HT-29 (cell line): Measurements from ENCODE around the gene CLCN7. TPM values are rescaled to one million over a fixed set of nuclear protein-coding genes. Genes with fewer than 3 reads are reported as not detected.

Source experiments
- DNase-seq: peaks from one replicate; pipeline ENCODE4 v3.0.0-alpha.2; 2015; ENCODE audit warnings: low spot score
- total RNA-seq: library from RNA; depleted of rRNA; stranded (reverse); fragments of >200 nt; shearing (Covaris generic); gene quantifications from 2 replicates; pipeline ENCODE4 v1.2.3, GENCODE V29; 2014; rRNA removed

The CLCN7 gene
- total RNA-seq = 121 and 151 TPM in 2 replicates

GRCh38 chr16:1474796-1475551, at the start of gene CLCN7:
Gene CLCN7 (minus strand): TSS chr16:1475028. CDS start chr16:1474974, 54 bp downstream.
- DNase-seq = peak; percentile 76

- DNase-seq = no peak
Measured at GRCh38 chr16:1524366-1524765, 49.5 kb upstream of the CLCN7 start.

GRCh38 chr16:1523581-1524245, 48.9 kb upstream of the CLCN7 start:
- no peak for DNase-seq

DNA sequence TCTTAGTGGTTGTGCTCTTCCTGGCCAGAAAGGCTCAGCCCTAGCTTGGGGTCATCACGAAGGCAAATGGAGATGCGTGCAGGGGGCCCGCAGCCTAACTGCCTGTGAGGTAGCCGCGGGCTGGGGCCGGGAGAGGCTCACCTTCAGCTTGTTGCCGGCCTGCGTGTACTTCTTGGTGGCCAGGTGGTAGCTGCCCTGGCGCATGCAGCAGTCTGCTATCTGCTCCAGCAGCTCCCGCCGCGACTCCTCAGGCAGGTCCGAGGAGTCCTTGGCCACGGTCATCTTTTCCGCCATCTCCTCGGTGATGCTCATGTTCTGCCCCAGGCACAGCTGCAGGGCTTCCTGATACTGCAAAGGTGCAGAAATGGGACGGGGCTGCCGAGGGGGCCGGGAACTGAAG, 45.6 kb upstream of the CLCN7 start:
- DNase-seq = no peak

DNA sequence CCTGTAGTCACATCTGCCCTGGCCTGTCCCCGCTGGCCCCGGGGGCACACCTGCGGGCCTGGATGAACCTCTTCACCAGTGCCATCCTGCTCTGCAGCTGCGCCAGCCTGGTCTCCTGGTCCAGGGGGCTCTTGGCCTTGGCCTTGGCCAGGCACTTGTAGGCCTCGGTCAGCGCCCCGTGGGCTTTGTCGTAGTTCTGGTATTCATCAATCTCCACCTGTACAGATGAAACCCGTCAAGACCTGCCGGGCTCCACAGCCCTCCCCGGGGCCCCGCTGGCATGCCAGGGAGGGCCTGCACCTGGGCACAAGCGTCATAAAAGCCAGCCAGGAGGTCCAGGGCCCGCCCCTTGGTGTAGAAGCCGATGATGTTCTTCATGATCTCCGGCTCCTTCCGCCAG, 45.0 kb upstream of the CLCN7 start:
- no peak for DNase-seq

- DNase-seq = no peak
Measured at GRCh38 chr16:1518626-1519135, 43.9 kb upstream of the CLCN7 start.

- no peak for DNase-seq
Measured at GRCh38 chr16:1514507-1514906, 39.7 kb upstream of the CLCN7 start.

- no peak for DNase-seq
Measured at GRCh38 chr16:1512774-1513173, 37.9 kb upstream of the CLCN7 start.

GRCh38 chr16:1511662-1512569, 37.1 kb upstream of the CLCN7 start:
- DNase-seq = no peak

DNA sequence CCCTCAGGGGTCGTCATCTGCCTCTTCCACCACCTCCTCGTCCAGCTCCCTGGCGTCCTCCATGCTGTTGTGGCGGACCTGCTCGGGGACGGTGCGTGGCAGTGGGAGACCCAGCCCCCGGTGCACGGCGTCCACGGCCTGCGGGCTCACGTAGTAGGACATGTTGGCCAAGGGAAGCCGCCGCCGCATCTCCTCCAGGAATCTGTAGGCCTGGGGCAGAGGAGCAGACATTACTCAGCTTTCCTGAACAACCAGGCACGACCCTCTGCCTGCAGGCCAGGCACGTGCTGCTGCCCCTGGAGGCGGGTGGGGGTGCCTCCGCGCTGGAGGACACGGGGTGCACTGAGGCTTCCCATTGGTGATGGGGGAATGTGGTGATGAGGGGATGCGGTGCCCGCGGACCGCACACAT, 36.1 kb upstream of the CLCN7 start:
- DNase-seq = no peak

- no peak for DNase-seq
Measured at GRCh38 chr16:1510272-1510671, 35.4 kb upstream of the CLCN7 start.

DNA sequence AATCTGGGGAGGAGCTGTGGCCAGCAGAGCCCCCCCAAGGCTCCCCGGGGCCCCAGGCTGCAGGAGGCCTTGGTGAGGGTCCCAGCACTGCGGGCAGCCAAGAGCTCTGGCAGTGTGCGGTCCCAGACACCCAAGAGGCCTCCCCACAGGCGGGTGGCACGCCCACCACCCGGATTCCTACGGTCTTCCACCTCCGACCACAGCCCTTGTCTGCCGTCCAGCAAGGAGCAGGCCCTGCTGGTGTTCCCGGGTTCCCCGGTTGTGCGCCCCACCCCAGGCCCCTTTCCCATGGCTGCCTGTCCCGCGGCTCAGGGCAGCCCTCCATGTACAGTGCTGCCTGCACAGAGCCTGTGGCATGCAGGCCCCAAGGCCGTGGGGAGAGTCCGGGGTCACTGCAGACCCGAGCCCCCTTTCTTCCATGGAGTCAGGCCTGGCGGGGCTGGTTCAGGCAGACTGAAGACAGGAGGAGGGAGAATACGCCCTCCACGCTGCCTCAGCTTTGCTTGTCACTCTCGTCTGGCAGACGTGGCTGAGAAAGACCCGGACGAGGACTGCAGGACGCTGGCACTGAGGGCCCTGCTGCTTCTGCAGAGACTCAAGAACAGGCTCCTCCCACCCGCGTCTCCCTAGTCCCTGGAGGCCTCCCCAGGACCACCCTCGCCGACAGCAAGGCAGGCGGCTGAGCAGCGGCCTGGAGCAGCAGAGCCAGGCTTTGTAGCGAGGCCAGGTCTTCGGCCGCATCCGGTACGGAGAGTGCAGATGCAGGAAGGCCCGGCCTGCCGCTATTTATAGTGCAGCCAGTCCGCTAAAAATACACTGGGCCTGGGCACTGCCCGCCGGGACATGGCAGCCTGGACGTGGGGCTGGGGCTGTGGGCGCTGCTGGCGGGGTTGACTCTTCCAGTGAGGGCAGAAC, 34.7 kb upstream of the CLCN7 start:
- no peak for DNase-seq

DNA sequence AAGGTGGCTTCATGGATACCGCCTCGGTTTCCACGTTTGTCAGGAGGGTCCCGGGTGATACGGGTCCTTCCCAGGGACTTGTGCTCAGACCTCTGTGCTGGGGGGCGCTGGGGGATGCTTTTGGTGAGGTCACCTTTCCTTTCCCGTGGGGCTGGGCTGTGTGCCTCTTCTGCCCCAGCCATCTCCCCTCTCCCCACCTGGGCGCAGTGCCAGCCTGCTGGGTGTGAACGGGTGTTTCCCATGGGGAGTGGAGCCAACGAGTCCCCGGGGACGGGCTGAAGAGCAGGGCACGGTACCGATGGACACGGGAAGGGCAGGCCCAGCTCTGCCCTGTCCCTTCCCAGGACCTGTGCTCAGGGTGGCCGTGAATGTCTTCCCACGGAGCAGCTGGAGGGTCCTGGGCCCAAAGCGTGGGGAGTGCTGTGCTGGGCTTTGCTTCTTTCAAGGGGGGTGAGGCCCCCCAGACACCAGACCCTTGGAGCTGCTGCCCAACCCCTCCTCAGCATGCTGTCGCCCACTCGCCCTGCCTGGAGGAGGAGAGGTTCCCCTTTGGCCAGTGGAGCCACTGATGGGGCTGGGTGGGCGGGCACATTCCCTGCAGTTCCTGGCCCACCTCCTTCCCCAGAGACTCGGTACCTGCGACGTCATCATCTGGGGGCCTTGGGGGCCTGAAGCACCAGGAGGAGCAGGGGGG, 33.8 kb upstream of the CLCN7 start:
- no peak for DNase-seq

DNA sequence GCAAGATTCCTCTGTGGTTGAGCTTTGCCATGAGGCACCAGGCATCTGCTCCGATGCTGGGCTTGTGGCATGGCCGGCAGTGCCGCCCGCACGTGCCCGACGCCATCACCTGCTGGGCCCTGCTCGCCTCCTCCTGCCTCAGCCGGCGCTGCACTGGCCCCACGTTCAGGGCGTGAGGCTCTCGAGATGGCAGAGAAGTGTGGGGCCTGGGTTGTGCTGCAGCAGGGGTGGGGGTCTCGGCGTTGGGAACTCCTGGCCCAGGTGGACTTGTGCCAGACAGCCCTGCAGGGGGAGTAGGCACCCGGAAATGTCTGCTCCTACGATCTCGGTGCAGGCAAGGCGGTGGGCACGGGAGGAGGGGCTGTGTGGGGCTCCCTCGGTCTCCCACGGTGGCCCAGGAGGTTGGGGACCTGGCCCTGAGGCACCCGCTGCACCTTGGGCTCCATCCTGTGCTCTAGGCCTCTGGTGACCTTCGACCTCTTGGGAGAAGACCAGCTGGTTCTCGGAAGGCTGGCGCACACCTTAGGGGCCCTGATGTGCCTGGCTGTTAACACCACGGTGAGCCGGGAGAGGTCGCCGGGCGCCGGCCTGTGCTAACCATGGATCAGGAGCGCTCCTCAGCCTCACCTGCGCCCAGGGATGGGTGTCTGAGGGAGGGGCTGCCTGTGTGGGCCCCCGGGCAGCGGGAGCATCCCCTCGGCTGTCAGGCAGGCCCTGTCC, 31.8 kb upstream of the CLCN7 start:
- DNase-seq = no peak

DNA sequence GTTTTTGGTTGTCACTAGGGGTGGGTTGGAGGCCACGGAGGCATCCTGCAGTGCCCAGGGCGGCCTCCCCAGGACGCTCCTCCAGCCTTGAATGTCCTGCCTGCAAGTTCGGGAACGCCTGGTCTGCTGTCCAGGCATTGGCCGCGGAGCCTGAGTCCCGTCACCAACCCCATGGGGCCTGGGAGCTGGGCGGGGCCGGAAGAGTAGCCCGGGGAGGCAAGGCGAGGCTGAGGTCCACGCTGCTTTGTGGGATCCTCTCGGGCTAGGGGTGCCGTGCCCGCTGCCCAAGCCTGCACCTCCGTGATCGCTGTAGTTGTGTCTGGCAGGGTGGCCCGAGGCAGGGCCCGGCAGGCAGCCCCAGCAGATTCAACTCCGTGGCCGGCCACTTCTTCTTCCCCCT, 31.1 kb upstream of the CLCN7 start:
- DNase-seq = no peak

DNA sequence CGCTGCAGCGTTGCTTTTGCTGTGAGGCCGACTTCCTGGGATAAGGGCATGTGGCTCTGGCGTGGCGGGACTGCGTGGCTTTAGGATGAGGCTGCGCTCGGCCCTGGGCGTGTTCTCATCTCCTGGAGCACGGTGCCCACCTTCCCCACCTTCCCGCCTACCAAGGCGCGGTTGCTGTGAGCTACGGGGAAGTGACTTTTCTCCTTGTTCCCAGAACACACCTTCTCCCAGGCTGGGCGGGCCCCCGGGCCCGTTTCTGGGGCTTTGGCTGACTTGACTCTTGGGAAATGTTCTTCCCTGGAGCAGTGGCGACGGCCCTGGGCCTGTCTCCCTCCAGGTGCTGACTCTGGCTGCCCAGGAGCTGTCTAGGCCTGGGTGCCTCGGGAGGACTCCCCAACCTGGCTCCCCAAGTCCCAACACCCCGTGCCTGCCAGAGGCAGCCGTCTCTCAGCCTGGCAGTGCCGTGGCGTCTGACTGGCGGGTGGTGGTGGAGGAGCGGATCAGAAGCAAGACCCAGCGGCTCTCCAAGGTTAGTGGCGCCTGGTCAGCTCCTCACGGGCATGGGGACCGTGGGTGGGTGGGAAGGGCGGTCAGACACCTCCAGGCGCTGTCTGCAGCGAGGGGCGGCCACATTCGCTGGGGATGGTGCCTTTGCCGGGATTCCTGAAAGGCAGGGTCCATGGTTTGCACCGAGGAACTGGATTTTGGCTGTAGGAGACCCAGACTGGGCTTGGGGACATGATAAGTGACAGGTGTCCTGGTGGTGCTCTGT, 30.4 kb upstream of the CLCN7 start:
- no peak for DNase-seq

GRCh38 chr16:1503110-1503955, 28.5 kb upstream of the CLCN7 start:
- no peak for DNase-seq
